ENCODE measurements around the gene PTPRJ.

PTPRJ gene

GRCh38 chr11:47991266-47991830, 11.0 kb downstream of the PTPRJ start:
- DNase-seq (ENCODE audit: insufficient read length, low spot score) (no peak), FAIRE-seq (no peak)
- TF ChIP-seq CTCF (IDR thresholded peaks at IDR 0.05; ENCODE audit: insufficient read depth, missing control alignments): no peak

GRCh38 chr11:47991894-47992293, 11.5 kb downstream of the PTPRJ start:
- DNase-seq (ENCODE audit: insufficient read length, low spot score) (no peak), FAIRE-seq (no peak)
- no peak for TF ChIP-seq CTCF (IDR thresholded peaks at IDR 0.05; ENCODE audit: insufficient read depth, missing control alignments)

GRCh38 chr11:47992959-47993820, 12.8 kb downstream of the PTPRJ start:
- DNase-seq (ENCODE audit: insufficient read length, low spot score) (no peak), FAIRE-seq (no peak)
- no peak for TF ChIP-seq CTCF (IDR thresholded peaks at IDR 0.05; ENCODE audit: insufficient read depth, missing control alignments)

GRCh38 chr11:47994417-47994816, 14.1 kb downstream of the PTPRJ start:
- no peak for FAIRE-seq
- TF ChIP-seq CTCF (IDR thresholded peaks at IDR 0.05; ENCODE audit: insufficient read depth, missing control alignments): no peak
- DNase-seq (ENCODE audit: insufficient read length, low spot score): no peak

- FAIRE-seq (no peak), DNase-seq (ENCODE audit: insufficient read length, low spot score) (no peak)
- TF ChIP-seq CTCF (IDR thresholded peaks at IDR 0.05; ENCODE audit: insufficient read depth, missing control alignments): no peak
These were observed 15.0 kb downstream of the PTPRJ start for GRCh38 chr11:47995360-47995769.

- no peak for DNase-seq (ENCODE audit: insufficient read length, low spot score)
- FAIRE-seq: no peak
- TF ChIP-seq CTCF (IDR thresholded peaks at IDR 0.05; ENCODE audit: insufficient read depth, missing control alignments): no peak
These were observed 17.0 kb downstream of the PTPRJ start for GRCh38 chr11:47997063-47998053.
